Upper lobe of left lung (tissue), 4 donors: Measurements from ENCODE around the gene CEBPB.

Source experiments
- EP300 ChIP-seq, 4 donors: sonication (generic); formaldehyde crosslinking; IDR thresholded peaks; one replicate each; pipeline ENCODE4 v1.5.1; 2017; ENCODE audit warnings: antibody characterized with exemption in 4 of 4, control low read depth in 2 of 4
- POLR2A ChIP-seq, 4 donors: fragments of 450-650 bp; IDR thresholded peaks; one replicate each; pipeline ENCODE4 v1.5.1; 2016 to 2017; ENCODE audit warnings: antibody characterized with exemption in 4 of 4, mild to moderate bottlenecking in 2 of 4
- POLR2AphosphoS5 ChIP-seq, 2 donors: sonication (generic); formaldehyde crosslinking; IDR thresholded peaks; one replicate each; pipeline ENCODE4 v1.5.1; 2017; ENCODE audit warnings: antibody characterized with exemption in 2 of 2
- TF ChIP-seq, protein P1 (sequence below), 6 experiments: fragments of 450-650 bp in 4 of 6; fragments of 200-600 bp in 2 of 6; sonication (generic) in 2 of 6; IDR thresholded peaks; one replicate each; pipeline ENCODE4 v1.5.1; 2016 to 2019; ENCODE audit warnings: antibody characterized with exemption in 6 of 6

DNA sequence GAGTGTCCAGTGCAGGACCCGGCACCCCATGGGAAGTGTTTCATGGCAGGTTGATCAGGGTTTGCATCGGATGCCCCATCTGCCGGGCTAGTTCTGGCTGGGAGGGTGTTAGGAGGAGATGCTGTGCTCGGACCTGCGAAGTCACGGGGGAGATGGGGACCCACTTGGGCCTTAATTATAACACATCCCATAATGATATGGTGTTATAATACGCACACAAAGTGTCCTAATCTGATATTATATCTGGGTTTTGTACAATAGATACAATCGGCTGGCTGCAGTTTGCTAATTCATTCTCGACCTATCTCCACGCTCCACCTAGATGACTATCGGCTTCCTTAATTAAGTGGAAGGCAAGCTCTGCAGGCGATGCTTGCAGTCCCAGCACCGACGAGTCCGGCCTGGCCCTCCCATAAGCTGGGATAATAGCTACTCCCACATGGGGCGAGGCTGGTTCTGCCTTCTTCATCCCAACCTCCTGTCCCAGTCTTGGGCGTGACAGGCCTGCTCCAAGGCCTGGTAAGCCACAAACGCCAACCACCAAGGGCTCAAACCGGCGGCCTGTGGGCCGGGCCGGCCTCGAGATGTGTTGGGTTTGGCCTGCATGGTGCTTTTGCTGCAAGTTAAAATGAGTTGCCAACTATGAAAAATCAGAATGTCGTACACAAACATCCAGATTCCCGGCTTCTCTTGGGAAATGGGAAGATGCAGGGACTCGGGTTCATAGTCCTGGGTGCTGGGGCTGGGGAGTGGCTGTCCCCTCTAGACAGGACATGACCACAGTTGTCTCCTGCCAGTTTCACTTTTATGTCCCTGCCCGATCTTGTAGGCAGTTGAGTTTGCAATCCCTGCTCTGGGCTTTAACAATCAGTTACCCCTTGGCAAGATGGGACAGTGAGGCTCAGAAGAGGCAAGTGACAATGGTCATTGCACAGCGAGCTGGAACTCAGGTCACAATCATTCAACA, 32.7 kb downstream of the CEBPB start:
- TF ChIP-seq, protein P1, sequence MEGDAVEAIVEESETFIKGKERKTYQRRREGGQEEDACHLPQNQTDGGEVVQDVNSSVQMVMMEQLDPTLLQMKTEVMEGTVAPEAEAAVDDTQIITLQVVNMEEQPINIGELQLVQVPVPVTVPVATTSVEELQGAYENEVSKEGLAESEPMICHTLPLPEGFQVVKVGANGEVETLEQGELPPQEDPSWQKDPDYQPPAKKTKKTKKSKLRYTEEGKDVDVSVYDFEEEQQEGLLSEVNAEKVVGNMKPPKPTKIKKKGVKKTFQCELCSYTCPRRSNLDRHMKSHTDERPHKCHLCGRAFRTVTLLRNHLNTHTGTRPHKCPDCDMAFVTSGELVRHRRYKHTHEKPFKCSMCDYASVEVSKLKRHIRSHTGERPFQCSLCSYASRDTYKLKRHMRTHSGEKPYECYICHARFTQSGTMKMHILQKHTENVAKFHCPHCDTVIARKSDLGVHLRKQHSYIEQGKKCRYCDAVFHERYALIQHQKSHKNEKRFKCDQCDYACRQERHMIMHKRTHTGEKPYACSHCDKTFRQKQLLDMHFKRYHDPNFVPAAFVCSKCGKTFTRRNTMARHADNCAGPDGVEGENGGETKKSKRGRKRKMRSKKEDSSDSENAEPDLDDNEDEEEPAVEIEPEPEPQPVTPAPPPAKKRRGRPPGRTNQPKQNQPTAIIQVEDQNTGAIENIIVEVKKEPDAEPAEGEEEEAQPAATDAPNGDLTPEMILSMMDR (IDR thresholded peaks at IDR 0.05), result no peak
- no peak for TF ChIP-seq EP300 (IDR thresholded peaks at IDR 0.05)
- TF ChIP-seq POLR2A (IDR thresholded peaks at IDR 0.05), result no peak
- no peak for TF ChIP-seq POLR2AphosphoS5 (IDR thresholded peaks at IDR 0.05)
